Central memory CD4-positive, alpha-beta T cell (primary cell): ENCODE data around the gene OPTC.
"Not testable (repeated sequence)": the region's sequence is repeated elsewhere in the genome, so short reads cannot be mapped to it uniquely, and the experiment has no call there.

ENCODE experiments used
- DNase-seq: peaks from one replicate; pipeline ENCODE4 v3.0.0; 2022

Gene OPTC

GRCh38 chr1:203492748-203493130 is 1.2 kb upstream of the OPTC start:
- no peak for DNase-seq

DNA sequence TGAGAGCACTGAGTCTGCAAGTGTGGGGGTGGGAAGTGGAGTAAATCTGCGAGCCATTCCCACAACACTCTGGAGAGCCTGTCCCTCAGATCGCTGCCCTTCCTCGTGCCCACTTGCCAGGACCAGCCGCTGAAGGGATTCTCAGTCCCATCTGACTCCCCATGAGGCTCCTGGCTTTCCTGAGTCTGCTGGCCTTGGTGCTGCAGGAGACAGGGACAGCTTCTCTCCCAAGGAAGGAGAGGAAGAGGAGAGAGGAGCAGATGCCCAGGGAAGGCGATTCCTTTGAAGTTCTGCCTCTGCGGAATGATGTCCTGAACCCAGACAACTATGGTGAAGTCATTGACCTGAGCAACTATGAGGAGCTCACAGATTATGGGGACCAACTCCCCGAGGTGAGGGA is 1.9 kb downstream of the OPTC start:
- no peak for DNase-seq

DNA sequence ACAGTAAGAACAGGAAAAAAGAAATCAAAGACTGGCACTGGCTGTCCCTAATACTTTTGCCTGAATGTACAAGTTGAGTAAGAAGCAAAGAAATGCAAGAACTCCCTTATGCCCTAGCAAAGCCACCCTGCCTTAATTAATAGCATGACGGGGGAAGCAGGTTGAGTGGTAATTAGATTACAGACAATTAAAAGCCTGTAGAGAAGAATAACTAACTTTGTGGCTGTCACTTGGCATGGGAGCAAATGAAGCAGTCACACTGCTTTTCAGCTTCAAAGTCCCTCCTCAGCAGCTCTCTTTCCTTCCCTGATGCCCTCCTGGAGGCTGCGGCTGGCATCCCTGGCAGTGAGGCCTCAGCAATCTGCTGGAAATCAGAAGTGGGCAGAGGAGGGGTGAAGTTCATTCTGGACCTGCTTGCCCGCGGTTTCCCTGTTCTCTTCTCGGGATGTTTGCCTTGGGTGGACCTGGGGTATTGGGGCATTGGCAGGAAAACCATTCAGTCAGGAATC is 3.4 kb downstream of the OPTC start:
- no peak for DNase-seq

GRCh38 chr1:203499643-203500278 is 5.8 kb downstream of the OPTC start:
- no peak for DNase-seq

DNA sequence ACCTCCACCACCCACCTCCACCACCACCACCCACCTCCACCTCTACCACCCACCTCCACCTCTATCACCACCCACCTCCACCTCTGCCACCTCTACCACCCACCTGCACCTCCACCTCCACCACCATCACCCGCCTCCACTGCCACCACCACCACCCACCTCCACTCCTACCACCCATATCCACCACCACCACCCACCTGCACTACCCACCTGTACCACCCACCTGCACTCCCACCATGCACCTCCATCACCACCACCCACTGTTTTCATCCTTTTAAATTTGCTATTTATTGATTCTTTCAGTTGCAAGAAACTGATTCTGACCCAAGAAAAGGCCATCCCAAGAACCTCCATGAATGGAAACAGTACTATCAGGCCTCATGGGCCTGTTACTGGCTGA is 6.3 kb downstream of the OPTC start:
- DNase-seq = no peak

DNA sequence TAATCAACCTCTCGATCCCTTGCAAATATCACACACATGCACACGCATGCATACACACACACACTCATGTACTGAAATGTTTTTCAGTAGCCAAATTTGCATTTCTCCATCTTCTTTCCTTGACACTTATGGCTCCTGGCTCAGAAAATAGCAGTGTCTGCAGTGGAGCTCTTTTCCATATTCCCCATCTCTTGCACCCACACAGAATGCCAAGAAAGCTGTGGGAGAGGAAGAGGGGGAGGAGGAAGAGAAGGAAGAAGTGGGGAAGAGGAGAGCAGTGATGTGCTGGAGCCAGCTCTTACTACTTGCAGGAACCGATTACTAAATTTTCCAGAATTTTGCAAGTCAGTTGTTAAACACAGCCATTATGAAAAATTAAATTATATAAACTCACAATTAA is 9.9 kb downstream of the OPTC start:
- no peak for DNase-seq

GRCh38 chr1:203504400-203505250 is 10.7 kb downstream of the OPTC start:
- DNase-seq = peak; percentile 56

DNA sequence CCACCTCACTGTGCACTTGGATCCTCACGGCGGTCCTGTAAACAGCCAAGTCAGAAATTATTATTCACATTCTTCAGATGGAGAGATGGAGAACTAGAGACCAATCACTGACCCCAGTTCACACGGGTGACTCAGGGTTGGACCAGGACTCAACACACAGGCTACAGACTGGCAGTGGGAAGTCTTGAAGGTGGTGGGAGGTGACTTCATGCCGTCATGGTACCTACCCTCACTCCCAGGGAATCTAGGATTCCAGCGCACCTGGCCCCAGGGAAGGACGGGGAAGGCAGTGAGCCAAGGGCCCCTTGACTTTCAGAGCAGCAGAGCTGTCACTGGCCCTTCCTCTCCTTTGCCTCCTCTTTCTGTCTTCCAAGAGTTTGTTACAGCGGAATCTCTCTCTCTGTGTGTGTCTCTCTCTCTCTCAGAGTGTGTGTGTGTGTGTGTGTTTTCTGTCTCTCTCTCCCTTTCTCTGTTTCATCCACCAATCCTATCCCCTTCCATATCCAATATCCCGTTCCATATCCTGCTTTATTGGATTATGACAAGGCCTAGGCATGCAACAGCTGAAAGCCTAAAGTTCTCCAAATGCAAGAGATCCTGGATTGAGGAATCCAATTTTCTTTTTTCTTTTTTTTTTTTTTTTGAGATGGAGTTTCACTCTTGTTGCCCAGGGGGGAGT is 11.7 kb downstream of the OPTC start:
- DNase-seq = no peak

DNA sequence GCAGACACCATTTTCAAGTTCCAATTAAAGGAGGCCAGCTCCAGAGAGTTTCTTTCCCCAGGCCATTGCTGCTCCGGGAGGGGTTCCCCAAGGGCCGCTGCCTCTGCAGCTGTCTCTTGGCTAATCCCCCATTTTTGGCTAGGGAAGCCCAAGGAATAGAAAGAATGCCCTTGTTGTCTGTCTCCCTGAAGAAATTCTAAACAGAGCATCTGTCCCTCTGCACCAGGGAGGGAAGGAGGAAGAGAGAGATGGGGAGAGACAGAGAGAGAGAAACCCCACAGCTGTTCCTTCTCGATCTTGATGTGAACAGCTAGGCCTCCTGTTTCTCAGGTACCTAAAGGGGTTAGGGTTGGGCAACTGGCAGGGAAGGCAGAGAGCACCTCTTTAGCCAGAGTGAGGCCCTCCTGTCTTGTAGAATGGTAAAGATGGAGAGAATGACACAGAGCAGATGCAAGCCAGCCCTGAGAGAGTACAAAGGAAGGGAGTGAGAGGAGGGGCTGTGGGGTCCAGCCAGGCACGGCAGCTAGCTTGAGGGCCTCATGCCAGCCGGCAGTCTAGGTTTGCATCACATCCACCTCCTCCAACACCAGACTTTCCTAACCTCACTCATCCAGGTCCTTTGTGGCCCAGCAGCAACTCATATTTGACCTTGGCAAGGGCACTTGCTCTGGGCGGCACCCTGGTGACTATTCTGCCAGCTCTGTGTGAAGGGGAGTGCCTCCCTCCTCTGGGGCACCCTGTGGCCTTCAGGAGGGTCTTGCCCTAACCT is 13.1 kb downstream of the OPTC start:
- no peak for DNase-seq

DNA sequence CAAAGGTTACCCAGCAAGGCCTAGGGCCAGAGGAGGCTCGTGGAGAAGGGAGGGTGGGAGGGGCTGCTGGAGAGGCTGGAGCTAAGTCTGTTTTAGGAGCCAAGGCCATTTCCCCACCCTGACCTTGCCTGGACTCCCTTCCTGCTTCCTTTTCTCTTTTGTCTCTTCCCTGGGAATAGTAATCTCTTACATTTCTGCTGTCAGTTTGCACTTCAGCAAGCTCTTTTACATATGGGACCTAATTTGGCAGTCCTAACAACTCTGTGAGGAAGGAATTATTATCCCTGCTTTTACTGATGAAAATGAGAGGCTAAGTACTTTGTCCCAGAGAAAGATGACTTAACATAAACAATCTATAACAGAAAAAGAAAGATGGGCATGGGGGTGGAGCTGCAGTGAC is 13.8 kb downstream of the OPTC start:
- DNase-seq = no peak

- DNase-seq = no peak
Observed at GRCh38 chr1:203508463-203509073, 14.6 kb downstream of the OPTC start.

DNA sequence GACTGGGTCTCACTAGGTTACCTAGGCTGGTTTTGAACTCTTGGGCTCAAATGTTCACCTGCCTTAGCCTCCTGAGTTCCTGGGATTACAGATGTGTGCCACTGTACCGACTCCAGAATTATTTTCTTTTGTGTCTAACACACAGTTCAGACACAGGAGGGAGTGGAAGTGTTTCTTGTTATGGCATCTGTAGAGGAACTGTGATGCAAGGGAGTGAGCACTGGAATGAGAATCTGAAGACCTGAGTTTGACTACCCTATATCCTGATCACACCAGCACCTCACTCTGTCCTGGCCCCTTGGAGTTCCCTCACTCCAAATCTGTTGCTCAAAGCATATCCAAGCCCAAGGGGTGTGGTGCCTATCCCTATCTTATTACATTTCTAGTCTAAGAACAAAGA is 15.2 kb downstream of the OPTC start:
- DNase-seq = no peak

DNA sequence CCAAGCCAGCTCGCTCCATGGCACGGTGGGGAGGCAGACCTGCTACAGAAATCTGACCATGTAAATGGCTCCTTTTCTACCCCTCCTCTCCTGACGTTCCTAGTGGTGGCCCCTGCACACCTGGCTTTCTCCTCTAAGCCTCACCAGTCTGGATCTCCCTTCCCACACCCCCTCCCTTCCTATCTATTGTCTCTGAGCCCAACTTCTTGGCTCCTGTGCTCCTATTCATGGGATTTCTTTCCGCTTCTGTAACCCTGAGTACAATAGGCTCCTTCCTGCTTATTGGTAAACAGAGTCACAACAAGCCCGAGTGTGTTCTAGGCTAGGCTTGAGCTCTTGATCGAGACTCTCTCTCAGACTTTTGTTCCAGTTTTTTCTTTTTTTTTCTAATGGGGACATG is 17.6 kb downstream of the OPTC start:
- no peak for DNase-seq

GRCh38 chr1:203511930-203512329 is 18.0 kb downstream of the OPTC start:
- no peak for DNase-seq

DNA sequence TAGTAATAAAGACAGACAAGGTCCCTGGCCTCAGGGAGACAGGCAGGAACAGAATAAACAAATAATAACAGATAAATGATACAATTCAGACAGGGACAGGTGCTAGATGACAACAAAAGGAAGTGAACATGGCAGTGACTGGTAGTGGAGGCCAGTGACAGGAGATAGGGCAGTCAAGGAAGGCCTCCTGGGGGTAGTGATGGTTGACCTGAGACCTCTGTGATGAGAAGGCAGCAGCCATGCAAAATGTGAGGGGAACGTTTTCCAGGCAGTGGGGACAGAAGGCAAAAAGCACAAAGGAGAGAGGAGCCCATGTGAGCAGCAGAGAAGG is 18.5 kb downstream of the OPTC start:
- DNase-seq = no peak

DNA sequence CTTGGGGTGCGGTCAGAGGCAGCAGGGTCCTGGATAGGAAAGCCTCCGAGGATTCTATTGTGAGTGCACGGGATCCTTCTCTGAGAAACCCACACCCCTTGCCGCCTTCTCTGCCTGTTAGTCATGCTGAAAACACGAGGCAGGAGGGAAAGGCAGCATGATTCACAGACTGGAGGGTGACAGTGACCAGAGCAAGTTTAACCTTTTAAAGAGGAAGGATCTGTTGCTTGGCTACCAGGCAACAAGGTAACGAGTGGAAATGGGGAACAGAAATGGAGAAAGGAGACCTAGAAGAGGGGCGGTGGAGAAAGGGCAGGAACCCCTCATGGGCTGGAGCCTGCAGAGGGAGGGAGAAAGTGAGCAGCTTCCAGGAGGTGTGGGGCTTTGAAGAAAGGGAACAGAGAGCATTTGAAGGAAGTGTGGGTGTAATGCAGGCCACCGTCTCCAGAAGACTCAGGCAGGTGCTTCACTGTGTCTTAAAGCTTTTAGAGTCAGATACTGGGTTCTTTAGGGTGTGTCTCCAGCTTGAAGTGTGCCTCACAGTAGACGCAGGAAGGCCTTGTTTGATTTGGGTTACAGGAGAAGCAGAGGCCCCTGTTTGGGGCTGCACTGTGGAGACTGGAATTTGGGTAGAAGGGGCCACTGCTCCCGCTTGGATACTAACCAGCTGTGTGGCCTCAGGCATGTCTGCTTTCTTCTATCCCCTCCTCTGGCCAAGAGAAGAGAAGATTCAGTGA is 19.1 kb downstream of the OPTC start:
- DNase-seq = no peak

DNA sequence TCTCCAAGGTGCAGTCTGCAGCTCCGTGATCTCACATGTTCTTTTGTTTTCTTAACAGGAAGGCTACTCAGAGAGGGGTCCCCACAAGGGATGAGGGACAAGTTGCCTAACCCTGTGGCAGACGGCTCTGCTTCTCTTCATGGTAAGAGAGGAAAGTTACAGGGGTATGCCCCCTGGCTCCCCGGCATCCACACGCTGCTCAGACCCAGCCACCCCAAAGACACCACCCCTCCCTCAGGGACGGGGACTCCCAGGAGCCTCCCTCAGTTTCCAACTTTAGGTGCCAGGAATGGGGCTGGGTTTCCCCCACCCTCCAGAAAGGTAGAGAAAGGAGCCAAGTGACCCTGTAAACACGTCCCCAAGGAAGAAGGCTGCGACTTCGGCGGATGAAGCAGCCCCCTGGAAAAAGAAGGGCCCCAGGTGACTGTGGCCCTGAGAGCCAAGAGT is 19.7 kb downstream of the OPTC start:
- DNase-seq = no peak

- no peak for DNase-seq
Observed at GRCh38 chr1:203516184-203516583, 22.2 kb downstream of the OPTC start.

GRCh38 chr1:203516906-203517305 is 23.0 kb downstream of the OPTC start:
- no peak for DNase-seq

DNA sequence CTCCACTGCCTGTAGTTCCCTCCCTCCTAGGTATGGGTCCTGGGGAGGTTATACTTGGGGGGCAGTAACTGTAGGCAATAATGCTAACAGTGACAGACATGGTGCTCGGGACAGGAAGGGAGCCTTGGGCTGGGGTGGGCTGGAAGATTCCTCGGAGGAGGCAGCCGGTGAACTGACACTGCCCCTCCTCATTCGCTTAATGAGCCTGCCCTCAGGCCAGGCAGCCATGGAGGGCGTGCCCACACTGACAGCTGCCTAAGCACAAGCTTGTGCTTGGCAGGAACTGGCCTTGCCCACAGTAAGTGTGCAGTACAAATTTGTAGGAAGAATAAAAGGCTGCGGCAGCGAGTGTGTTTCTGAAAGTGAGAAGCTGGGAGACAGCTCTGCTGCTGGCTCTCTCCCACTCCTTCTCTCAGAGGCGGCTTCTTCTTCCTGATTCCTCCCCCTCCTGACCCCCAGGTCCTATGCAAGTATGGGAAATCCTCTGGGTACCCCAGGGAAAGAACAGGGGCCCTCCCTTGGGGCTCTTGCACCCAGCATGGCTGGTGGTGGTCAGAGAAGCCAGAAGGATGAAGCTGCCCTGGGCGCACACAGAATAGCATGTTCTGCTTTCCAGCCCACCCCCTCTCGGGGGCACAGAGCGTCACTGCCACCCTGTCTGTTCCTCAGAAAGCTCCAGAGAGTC is 23.6 kb downstream of the OPTC start:
- no peak for DNase-seq

DNA sequence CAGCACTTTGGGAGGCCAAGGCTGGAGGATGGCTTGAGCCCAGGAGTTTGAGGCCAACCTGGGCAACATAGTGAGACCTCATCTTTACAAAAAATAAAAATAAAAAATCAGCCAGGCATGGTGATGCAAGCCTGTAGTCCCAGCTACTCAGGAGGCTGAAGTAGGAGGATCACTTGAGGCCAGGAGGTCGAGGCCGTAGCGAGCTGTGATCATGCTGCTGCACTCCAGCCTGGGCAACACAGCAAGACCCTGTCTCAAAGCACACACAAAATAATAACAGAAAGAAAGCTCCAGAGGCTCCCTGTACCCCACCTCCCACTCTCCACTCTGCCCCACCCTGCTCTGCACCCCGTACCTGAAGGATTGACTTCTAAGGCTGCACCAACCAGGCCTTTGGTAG is 24.2 kb downstream of the OPTC start:
- DNase-seq = not testable (repeated sequence)
